Measurements from ENCODE around the gene MYO9B. TPM values are rescaled to one million over a fixed set of nuclear protein-coding genes. Genes with fewer than 3 reads are reported as not detected.
"Not testable (repeated sequence)": the region's sequence is repeated elsewhere in the genome, so short reads cannot be mapped to it uniquely, and the experiment has no call there.

Gene MYO9B
- polyA plus RNA-seq, 3 donors: 49.3 to 61.7 (median 58.0) TPM

GRCh38 chr19:17135001-17135853 lies 59.6 kb downstream of the MYO9B start:
- peak; percentile 79 to 97 (median 91) for DNase-seq (ENCODE audit: extremely low read depth in 1 of 11, low read depth in 9 of 11, low spot score in 4 of 11)

- DNase-seq (ENCODE audit: extremely low read depth in 1 of 11, low read depth in 9 of 11, low spot score in 4 of 11): no peak
Measured at GRCh38 chr19:17136021-17136420, 60.4 kb downstream of the MYO9B start.

- DNase-seq (ENCODE audit: extremely low read depth in 1 of 11, low read depth in 9 of 11, low spot score in 4 of 11): no peak
Measured at GRCh38 chr19:17136617-17137016, 61.0 kb downstream of the MYO9B start.

DNA sequence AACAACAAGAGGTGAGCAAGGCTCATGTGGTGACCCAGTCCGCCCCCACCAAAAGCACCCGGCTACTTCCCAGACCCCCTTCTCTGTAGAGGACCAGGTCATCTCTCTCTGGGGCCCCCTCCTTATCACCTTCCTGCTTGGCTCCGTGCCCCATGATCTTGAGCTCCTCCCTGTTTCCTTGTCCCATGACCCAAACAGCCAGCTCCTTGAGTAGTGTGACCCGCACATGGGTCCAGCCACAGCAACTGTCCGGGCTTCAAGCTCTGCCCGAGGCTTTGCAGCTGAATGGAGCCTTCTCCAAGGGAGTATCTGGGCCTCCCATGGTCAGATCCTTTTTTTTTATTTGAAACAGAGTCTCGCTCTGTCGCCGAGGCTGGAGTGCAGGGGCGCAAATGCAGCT lies 61.8 kb downstream of the MYO9B start:
- no peak for DNase-seq (ENCODE audit: extremely low read depth in 1 of 11, low read depth in 9 of 11, low spot score in 4 of 11)

- not testable (repeated sequence) for DNase-seq (ENCODE audit: extremely low read depth in 1 of 11, low read depth in 9 of 11, low spot score in 4 of 11)
Measured at GRCh38 chr19:17138052-17138846, 62.7 kb downstream of the MYO9B start.

- no peak for DNase-seq (ENCODE audit: extremely low read depth in 1 of 11, low read depth in 9 of 11, low spot score in 4 of 11)
Measured at GRCh38 chr19:17138937-17139598, 63.5 kb downstream of the MYO9B start.

- not testable (repeated sequence) for DNase-seq (ENCODE audit: extremely low read depth in 1 of 11, low read depth in 9 of 11, low spot score in 4 of 11)
Measured at GRCh38 chr19:17144771-17145170, 69.2 kb downstream of the MYO9B start.

DNA sequence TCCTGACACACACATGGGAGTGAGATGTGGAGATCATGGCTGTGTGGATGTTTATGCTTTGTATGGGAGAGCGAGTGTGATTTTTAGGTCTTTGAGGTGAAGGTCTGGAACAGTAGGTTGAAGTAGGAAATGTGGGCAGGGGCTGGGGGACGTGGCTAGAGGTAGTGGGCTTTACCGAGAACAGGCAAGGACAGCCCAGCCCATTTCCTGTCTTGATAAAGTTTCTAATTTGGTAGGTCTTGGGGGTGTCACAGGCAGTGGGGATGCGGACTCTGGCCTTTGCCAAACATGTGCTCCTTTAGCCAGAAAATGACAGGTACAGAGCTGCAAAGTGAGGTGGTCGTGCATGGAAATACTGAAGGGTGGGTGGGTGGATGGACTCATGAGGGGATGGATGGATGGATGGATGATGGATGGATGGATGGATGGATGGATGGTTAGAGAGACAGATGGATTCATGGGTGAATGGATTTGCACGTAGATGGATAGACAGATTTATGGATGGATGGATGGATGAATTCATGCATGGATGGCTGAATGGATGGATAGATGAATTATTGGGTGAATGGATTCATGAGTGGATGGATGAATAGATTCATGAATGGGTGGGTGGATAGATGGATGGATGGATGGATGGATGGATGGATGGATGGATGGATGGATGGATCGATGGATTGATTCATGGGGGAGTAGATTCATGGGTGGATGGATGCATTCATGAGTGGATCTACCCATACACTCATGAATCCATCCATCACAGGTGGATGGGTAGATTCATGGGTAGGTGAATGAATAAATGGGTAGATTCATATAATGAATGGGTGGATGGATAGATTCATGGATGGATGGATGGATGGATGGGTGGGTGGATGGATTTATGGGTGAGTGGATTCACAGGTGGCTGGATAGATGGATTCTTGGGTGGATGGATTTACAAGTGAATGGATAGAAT lies 70.2 kb downstream of the MYO9B start:
- DNase-seq (ENCODE audit: extremely low read depth in 1 of 11, low read depth in 9 of 11, low spot score in 4 of 11): no peak

DNA sequence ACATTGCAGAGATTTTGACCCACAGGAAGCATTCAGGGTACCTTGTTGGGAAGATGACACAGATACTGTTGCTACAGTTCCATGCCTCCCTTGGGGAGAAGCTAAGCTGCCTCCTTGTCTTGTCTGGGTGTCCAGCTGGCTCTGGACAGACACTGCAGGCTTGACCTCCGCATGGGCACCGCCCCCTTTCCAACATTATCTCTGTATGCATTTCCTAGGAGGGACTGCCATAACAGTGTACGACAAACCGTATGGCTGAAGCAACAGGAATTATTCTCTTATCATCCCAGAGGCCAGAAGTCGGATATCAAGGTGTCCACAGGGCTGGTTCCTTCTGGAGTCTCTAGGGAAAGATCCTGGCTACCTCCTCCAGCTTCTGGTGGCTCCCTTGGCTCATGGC lies 72.6 kb downstream of the MYO9B start:
- DNase-seq (ENCODE audit: extremely low read depth in 1 of 11, low read depth in 9 of 11, low spot score in 4 of 11): no peak

- no peak for DNase-seq (ENCODE audit: extremely low read depth in 1 of 11, low read depth in 9 of 11, low spot score in 4 of 11)
Measured at GRCh38 chr19:17149393-17150135, 74.0 kb downstream of the MYO9B start.

- DNase-seq (ENCODE audit: extremely low read depth in 1 of 11, low read depth in 9 of 11, low spot score in 4 of 11): no peak
Measured at GRCh38 chr19:17153996-17154395, 78.4 kb downstream of the MYO9B start.

DNA sequence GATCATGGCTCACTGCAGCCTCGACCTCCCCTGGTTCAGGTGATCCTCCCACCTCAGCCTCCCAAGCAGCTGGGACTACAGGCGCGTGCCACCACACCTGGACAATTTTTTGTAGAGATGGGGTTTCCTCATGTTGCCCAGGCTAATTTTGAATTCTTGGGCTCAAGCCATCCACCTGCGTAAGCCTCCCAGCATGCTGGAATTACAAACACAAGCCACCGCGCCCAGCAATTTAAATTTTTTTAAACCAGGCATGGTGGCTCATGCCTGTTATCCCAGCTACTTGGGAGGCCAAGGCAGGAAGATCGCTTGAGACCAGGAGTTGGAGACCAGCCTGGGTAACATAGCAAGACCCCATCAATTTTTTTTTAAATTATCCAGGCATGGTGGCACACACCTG lies 79.7 kb downstream of the MYO9B start:
- DNase-seq (ENCODE audit: extremely low read depth in 1 of 11, low read depth in 9 of 11, low spot score in 4 of 11): no peak

- DNase-seq (ENCODE audit: extremely low read depth in 1 of 11, low read depth in 9 of 11, low spot score in 4 of 11): no peak
Measured at GRCh38 chr19:17156296-17156946, 80.8 kb downstream of the MYO9B start.

DNA sequence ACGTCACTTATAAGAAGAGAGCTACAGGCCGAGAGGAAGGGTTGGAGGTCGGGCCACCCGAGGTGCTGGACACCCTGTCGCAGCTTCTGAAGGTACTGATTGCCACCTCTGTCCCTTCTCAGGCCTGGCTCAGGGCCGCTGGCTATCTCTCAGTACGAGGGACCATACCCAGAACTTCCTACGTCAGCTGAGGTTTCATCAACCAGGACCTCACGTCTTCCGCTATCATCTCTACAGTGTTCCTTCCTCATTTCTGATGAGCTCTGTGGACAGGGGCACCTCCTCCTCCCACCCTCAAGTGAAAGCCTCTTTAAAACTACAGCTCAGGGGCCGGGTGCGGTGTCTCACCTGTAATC lies 81.3 kb downstream of the MYO9B start:
- no peak for DNase-seq (ENCODE audit: extremely low read depth in 1 of 11, low read depth in 9 of 11, low spot score in 4 of 11)

- DNase-seq (ENCODE audit: extremely low read depth in 1 of 11, low read depth in 9 of 11, low spot score in 4 of 11): no peak
Measured at GRCh38 chr19:17158584-17158983, 83.0 kb downstream of the MYO9B start.

DNA sequence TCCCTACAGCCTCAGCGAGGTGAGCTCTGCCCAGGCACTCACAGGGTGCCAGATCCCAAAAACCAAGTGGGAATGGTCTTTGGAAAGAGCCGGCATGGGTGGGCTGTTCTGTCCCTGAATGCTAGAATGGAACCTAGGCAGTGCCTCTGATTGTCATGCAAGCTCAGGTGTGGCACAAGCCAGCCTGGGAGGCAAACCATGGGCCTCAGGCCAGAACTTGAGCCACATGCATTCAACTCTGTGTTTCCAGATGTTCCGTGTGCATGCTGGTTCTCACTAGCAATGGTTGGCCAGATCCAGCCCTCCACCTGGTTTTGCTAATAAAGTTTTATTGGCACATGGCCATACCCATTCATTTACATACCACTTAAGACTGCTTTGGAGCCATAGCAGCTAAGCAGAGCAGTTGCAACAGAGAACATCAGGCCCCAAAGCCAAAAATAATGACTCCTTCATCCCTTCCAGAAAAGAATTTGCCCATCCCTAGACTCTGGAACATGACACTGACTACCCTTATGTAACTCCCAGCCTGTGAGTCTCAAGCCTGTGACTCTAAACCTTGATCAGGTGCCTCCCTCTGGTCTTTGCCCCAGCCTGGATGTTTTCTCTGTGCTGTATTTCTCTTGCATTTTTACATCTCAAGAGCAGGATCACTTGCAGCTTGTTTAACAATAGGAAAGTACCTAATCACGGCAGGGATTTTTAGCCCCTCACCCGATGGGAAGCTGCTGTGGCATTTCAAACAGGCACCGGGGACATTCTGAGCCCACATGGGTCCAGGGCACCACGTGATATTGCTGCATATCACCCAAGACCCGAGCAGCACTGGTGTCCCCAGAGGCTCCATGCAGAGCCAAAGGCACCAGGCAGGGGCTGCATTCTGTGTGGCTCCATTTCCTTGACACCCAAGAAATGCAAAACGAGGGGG lies 84.2 kb downstream of the MYO9B start:
- no peak for DNase-seq (ENCODE audit: extremely low read depth in 1 of 11, low read depth in 9 of 11, low spot score in 4 of 11)

DNA sequence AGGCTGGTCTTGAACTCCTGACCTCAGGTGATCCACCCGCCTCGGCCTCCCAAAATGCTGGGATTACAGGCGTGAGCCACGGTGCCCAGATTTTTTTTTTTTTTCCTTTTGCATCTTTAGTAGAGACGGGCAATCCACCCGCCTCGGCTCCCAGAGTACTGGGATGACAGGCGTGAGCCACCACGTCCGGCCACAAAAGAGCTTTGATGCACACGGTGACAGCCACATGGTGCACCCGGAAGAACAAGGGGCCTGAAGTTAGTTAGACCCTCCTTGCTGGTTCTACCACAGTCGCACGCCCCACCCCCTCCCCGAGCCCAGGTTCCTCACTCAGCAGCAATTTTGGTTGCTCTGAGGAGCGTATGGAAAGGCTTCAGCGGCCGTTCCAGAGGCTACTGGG lies 85.3 kb downstream of the MYO9B start:
- DNase-seq (ENCODE audit: extremely low read depth in 1 of 11, low read depth in 9 of 11, low spot score in 4 of 11): no peak

Measured in renal cortex interstitium (tissue), 11 donors.